HG03457 (cell line): ENCODE results near the gene GLYATL3.

Experiments used
- ATAC-seq: cut with Tn5 transposase; IDR thresholded peaks from one replicate; pipeline ENCODE4 v1.9.1; 2021; ENCODE audit warnings: moderate number of reproducible peaks; ENCODE audit not compliant: unreplicated experiment

GLYATL3 gene

DNA sequence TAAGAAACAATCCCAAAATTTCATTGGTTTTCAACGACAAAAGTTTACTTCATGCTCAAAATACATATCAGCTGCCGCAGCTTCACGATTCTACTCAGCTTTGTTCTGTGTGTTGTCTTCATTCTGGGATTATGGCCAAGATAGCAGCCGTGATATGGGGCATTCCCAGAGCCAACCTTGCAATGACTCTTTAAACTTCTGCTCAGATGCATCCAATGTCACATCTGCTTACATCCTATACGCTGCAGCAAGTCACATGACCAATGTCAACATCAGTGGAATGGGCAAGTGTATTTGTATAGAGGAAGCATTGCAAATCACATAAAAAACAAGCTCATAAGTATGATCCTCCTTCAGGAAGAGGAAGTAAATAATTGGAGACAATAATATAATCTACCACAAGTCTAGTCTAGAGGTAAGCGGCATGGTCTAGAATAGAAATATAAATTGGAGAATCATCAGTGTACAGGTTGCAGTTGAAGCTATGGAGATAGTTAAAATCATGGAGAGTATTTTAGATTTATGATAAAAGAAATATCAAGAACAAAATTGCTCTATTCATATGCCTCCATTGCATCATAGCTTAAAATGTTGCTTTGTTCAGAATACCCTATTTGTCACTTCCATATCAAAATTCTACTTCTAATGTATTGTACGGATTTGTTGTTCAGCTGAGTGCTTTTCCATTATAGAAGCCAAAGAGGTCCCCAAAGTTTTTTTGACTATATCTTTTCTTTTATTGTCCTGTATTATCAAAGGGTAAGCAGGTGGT is 43.5 kb downstream of the GLYATL3 start:
- ATAC-seq, result no peak

DNA sequence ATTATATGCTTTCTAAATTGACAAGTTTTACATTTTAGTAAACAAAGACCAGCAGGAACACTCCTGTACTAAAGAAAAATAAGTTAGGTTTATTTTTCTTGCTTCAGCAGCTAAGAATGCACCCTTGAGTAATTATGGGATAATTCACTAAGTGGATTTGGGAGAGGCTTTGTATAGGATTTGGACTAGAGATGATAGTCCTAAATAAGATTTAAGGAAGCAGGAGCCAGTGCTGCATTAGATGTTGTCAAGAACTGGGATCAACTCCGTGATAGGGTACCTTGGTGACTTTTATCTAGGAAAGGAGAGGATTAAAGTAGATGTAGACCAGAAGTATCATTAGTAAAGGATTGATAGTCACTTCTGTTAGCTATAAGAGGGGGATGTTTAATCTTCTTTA is 46.6 kb downstream of the GLYATL3 start:
- no peak for ATAC-seq

DNA sequence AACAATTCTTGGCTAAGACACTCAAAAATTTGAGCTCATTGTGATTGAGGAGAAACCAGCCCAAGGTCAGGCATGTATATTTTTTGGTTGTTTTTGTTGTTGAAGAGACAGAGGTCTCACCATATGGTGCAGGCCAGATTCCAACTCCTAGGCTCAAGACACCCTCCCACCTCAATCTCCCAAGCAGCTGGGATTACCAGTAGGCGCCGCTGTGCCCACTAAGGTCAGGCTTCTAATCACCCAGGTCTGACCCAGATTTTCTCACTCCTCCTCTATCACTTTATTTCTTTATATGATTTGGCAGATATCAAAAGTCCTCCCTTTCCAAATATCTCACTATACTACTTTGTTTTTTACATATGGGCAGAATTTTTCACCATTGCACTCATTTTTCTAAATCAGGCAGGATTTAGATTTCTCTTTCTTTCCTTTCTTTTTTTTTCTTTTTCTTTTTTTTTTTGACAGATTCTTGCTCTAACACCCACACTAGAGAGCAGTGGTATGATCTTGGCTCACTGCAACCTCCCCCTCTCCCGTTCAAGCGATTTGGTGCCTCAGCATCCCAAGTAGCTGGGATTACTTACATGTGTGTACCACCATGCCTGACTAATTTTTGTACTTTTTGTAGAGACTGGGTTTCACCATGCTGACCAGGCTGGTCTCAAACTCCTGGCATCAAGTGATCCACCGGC is 49.0 kb downstream of the GLYATL3 start:
- ATAC-seq, result no peak

DNA sequence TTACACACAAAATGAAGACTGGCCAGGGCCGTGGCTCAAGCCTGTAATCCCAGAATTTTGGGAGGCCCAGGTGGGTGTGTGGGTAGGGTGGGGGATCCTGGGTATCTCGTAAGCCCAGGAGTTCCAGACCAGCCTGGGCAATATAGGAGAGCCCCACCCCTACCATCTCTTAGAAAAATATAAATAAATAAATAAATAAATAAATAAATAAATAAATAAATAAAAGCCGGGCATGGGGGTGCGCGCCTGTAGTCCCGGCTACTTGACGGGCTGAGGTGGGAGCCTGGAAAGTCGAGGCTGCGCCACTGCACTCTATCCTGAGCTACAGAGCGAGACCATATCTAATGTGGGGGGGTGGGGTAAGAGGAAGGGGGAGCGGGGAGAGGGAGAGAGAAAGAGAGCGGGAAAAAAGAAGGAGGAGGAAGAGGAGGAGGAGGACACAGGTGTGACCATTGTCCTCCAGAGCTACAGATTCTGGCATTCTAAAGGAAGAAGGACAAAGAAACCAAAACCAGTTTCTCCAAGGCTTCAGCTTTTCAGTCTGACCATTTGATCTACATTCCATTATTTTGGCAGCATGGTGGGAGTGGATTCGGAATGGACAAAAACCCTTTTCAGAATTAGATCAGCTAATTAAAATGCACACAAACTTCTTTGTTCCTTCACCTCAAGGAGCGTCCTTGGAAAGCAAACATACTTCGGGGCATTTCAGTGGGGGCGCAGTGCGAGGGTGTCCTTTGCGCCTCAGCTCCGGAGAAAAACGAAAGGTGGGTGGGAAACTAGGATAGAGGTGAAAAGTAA is 50.2 kb downstream of the GLYATL3 start:
- ATAC-seq, result no peak

DNA sequence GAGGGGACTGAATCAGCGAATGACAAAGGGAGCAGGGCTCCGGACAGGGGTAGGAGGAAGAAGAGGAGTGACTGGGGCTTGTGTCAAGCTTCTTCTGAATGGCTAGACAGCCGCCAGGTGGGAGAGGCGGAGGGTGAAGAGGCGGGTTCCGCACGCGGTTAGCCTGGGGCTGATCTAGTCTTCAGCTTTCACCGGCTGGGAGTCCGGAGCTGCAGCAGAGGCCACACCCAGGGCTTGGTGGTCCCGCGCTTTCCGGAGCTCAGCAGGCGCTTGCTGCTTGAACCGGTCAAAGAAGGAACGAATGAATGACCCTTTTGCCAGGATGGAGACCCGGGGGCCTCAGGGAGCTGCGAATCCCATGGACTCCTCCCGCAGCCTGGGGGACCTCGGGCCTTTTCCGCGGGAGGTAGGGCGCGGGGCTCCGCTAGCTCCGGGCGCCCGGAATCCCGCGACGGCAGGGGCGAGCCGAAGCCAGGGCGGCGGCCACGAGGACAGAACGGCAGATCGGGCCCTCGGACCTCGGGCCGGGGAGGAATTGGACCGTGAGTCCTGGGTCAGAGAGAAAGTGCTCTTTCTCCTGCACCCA is 50.9 kb downstream of the GLYATL3 start, which contains the start of gene C6orf141:
C6orf141 (plus strand) TSS at position 177 of the 586 bp plus-strand sequence; CDS start at position 302, 125 bp downstream.
- ATAC-seq, result peak; percentile 52

DNA sequence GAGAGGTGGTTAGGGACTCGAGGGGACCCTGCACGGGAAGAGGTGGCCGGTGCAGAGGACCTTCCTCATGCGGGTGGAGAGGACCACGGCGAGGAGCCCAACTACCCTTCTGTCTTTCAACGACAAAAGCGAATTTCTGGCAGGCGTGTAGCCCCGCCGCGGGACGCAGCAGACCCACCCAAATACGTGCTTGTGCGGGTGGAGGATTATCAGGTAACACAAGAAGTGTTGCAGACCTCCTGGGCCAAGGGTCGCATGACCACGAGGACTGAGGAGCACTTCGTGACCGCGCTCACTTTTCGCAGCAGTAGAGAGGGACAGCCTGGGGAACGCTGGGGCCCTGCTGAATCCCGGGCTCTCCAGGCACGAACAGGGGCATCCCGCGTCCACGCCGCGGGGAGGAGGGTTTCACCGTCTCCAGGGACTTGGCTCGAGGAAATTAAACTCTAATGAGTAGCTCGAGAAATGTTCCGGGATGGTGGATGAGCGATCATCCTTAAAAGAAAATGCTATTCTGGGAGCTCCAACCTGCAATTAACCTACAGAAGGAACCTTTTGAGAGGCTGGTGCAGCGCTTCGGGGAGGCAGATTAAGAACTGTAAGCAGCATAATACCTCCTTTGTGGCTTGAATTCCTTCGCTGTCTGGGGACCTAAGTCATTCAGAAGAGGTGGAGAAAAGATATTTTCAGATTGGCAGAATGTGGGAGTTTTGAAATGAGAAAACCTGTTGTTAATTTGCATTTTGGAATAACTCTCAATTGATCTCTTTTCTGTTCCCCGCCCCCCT is 51.5 kb downstream of the GLYATL3 start:
- peak; percentile 26 for ATAC-seq

DNA sequence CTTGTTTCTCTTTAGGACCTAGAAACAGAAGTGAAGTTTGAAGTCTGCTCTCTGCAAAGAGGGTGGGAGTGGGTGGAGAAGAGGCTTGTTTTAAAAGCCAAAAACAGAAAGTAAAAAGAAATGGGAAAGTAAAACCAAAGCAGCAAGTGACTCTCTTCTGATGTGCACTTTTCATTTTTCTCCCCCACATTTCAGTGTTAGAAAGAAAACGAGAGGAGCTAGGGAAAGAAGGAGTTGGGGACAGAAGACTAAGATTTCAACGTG is 52.1 kb downstream of the GLYATL3 start:
- ATAC-seq, result peak; percentile 36

DNA sequence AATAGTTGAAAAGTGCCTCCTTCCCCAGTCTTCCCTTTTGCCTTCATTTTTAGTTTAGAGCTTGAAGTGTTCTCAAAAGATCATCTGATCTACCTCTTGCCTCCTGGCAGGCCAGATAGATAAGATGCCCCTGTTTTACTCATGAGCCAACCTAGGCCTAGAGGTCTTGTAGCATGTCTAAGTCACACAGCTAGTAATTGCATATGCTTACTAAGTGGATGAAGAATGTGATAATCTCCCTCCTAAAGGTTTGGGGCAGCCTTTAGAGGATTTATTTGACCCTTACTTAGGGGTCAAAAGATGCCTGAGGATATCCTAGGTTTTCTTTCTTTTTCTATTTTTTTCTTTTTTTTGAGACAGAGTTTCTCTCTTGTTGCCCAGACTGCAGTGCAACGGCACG is 52.9 kb downstream of the GLYATL3 start:
- ATAC-seq, result no peak

DNA sequence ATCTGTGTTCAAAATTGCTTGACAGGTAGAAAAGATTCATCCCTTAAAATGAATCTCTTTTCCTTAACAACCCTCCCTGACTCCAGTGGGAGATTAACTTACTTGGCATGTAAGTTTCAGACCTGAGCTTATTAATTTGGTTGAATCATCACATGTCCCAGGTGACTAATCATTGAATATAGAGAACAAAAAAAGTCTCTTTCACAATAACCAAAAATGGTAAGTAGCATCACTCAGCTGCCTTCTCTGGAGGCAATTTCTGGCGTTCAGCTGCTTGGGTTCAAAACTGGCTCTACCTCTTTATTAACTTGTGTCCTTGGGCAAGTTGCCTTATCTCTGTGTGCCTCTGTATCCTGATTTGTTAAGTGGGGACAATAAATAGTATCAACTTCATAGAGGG is 53.7 kb downstream of the GLYATL3 start:
- no peak for ATAC-seq

DNA sequence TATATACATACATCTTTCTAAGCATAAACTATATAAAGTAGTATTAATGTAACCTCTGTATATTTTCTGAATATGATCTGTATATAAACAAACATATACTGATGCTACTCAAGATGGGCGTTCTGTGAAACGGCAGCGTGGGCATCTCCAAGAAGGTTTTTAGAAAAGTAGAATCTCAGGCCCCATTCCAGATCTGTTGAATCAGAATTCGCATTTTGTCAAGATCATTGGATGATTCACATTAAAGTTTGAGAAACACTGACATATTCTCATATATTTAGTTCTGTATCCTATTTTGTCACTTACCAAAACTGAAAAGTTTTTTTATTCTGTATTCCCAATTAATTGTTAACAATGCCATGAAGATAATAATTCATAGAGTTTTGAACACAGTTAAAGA is 56.2 kb downstream of the GLYATL3 start:
- ATAC-seq, result no peak

DNA sequence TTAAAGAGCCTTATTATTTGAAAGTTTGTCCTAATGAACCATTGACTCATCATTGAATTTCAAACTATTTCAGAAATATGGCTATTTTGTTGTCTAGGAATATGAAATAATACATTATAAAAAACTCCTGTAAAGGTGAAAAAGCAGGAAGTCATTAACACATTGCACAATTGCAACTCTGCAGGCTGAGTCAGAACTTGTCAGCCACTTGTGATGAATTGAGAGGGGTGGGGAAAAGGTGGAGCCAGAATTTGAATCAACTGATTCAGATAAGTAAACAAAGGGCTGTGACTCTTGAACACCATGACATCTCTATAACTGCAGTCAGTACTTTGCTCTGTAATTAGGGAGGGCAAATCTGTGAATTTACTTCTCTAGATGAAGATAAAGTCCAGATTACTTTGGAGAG is 56.7 kb downstream of the GLYATL3 start:
- ATAC-seq, result no peak

DNA sequence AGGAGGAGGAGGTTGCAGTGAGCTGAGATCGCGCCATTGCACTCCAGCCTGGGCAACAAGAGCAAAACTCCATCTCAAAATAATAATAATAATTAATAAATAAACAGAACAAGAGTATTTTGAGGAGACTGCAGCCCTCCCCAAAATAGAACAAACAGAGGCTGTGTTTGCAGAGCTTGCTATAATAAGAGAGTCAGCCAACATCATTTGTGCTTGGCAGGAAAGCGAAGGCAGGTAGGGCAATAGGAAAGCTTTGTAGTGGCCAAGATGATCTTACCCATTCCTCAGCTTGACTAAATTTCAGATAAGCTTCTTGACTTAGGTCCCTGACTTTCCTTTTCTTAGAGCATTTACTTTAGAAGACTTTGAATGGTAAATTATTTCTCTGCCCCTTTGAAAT is 57.5 kb downstream of the GLYATL3 start:
- no peak for ATAC-seq

DNA sequence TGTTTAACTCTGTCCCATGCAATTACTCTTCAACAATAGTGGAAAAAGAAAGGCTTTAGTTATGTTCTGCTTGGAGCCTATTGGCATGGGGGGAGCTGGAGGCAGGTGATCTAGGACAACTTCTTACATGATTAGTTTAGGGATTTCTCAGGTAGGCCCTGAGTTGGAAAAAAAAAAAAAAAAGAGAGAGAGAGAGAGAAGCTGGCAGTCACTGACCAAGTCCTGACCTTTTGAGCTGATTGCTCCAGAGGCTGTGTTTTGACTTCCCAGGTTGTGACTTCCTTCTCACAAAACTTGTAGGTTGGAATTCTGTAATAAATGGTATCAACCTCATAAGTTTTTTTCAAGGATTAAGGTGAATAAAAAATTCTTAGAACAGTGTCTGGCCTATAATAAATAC is 58.5 kb downstream of the GLYATL3 start:
- ATAC-seq, result no peak

DNA sequence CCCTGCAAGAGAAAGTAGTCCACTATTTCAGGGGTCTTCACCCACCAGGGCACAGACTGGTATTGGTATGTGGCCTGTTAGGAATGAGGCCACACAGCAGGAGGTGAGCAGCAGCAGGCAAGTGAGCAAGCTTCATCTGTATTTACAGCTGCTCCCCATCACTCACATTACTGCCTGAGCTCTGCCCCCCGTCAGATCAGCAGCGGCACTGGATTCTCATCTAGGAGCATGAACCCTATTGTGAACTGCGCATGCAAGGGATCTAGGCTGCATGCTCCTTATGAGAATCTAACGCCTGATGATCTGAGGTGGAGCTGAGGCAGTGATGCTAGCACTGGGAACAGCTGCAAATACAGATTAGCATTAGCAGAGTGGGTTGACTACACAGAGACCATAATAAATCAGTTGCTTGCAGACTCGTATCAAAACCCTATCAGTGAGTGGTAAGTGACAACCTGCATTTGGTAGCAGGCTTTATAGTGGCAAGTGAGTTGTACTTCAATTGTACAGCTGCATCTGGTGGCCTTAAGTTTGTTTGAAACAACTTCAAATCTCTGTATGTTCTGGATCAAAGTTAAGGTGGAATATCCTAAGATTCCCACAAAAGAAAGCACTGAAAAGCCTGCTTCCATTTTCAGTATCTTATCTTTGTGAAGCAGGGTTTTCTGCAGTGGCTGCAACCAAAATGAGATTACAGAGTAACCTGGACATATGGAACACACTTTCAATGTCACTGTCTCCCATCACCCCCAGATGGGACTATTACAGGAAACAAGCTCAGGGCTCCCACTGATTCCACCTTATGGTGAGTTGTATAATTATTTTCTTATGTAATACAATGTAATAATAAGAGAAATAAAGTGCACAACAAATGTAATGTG is 63.5 kb downstream of the GLYATL3 start:
- no peak for ATAC-seq

DNA sequence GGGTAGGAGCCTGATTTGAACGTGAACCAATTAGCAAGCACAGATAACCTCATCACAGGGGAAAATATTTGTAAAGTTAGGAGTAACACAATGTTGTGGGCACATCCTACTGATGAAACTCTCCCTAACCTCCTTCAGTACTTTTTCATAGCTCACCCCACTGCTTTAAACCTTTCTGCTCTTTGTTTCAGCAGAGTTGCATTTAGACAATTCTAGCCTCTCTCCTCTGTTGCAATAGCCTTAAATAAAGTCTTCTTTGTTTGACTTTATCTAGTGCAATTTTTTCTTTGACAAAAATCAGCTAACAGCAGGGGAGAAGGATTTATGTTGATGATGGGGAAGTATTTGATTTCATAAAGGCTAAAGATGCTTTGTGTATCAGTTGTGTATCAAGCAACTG is 64.8 kb downstream of the GLYATL3 start:
- no peak for ATAC-seq

DNA sequence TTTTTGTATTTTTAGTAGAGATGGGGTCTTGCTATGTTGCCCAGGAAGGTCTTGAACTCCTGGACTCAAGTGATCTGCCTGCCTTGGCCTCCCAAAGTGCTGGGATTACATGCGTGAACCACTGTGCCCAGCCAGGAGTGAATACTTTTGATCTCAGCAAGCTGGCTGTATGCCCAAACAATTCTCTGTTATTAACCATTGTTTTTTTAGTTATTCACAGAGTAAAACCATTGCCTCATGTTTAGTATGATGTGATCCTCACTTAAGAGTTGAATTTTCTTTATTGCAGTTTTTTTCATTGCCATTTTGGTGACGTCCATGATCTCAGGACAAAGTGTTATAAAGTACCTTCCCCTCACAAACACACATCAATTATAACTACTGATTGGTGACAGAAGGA is 65.5 kb downstream of the GLYATL3 start:
- no peak for ATAC-seq

DNA sequence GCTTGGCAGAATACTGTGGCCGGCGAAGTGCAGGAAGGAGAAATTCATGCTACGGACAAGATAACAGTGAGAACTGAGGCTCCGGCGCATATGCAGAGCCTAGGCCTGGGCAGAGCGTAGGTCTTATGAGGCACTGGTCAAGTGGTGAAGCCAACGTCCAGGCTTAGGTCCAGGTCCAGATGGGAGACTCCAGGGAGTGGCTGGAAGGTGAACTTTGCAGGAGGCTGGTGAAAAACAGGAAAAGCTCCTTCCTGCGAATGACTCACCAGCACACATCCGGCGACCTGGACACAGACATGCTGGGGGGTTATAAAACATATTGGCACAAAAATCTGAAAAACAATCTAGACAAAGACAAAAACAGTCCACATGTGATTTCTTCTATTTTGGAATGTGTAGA is 66.1 kb downstream of the GLYATL3 start:
- ATAC-seq, result no peak

DNA sequence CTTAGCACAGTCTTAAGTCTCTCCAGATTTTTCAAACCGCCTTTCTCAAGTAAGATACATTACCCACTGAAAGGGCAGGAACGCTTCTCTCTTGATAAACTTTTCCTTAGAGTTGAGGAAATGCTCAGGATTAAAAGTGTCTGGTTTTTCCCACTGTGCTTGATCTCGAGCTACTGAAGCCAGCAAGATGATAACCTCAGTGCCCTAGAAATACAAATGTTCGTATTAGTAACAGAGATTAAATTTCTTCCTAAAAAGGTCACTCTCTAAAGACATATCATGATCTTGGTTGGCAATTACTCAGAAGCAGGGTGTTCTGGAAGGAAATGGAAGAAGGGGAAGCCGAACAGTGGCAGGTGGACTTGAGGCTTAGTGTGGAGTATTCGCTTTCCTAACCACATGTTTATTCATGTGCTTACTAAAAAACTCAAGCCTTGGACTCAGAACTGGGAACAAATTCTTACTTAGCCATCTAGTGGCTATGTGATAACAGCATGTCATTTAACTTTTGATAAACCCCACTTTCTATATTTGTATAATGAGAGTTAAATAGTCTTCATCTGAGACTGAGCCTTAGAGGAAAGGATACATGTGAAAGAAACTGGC is 70.9 kb downstream of the GLYATL3 start:
- no peak for ATAC-seq

DNA sequence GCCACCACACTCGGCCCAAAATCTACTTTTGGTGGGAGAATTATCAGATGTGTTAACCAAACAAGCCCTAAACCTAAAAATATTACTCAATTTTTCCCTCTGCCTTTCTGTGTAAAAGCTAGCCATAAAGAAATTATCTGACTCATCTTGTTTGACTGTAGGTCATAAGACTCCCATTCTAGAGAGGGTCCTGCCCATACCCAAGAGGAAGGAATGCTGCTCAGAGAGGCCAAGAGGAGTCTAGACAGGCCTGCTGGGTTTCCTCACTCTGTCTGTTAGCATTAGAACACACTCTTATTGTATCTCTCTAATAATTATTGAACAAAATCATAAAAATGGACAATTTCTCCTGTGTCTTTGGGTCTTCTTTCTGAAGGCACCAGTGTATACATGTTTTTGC is 76.9 kb downstream of the GLYATL3 start:
- ATAC-seq, result no peak
